SH-SY5Y (cell line): ENCODE results near the gene PHLDA3.

Experiments used
- GATA2 ChIP-seq: IDR thresholded peaks from 2 replicates; pipeline ENCODE4 v1.6.1; 2011; ENCODE audit warnings: mild to moderate bottlenecking, low read depth, low read length
- GATA3 ChIP-seq: IDR thresholded peaks from 2 replicates; pipeline ENCODE4 v1.6.1; 2011; ENCODE audit warnings: low read depth, mild to moderate bottlenecking, low read length, moderate library complexity

PHLDA3 gene

DNA sequence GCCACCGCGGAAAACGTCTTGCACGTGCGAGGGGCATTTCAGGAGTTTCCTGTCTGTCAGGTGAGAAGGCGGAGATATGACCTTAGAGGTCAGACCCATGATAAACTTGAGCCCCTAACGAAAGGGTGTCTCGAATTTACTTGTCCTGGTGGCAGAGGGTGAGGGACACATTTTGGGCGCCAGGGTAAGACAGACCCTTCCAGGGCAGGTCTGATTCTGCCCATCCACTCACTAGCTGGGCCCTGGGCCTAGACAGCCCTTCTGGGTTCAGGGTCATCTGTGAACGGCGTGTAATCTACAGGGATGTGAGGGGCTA is 38.3 kb upstream of the PHLDA3 start:
- TF ChIP-seq GATA3 = no peak
- TF ChIP-seq GATA2 = no peak

DNA sequence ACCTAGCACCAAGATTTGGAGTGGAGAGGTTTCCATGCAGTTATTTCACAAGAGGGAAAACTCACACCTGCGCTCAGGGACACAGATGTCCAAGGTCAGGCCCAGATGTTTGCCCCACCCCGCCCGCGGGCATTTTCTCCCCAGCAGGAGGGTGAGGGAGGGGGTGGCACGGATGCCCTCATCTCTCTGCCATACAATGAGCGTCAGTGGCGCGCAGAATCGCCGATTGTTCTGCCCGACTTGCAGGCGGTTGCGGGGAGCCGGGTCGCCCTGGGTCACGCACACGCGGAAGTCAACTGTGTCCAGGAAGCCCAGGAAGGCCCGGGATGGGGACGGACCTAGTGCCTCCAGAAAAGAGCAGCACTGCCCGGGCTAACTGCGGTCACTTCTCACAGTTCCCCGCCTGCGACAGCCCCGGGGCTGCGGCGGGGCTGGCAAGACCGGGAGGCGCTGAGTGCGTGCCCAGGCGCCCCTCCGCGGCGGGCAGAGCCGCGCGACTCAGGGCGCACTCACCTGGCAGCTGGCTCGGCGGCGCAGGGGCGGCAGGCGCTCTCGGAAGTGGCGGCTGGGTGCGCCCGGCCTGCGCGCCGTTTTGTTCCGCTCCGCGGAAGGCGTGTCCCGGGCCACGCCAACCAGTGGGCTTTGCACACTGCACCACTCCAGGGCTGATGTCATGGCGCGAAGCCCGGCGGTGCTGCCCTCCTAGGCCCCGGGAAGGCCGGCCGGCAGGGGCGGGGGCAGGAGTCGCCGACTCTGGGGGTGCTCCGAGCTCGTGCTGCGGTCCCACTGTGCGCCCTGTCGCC is 37.8 kb upstream of the PHLDA3 start, which contains the start of gene CSRP1:
Gene CSRP1 (minus strand): TSS at position 567 of the 803 bp plus-strand sequence. CDS start 10,820 bp downstream, outside the sequence.
- TF ChIP-seq GATA2 = 0 out of 2 replicates have a peak, but pooled peaks have one; percentile 11
- no peak for TF ChIP-seq GATA3

DNA sequence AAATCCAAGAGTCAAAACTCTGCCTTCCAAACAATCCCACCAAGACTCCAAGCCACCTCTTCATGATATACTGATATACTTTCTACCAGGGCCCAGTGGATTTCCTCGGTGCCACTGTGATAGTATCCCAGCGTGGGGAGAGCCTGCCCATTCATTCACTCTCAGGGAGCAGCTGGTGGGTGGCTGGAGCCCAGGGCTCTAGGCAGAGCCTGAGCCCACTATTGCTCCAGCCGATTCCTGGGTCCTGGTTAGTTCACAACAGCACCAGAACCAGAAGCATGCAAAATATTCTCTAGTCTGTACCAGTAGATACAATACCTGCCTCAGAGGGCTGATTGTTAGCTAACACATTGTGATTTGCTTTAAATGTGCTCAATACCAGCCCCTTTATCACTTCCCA is 37.1 kb upstream of the PHLDA3 start:
- TF ChIP-seq GATA3 = no peak
- no peak for TF ChIP-seq GATA2

DNA sequence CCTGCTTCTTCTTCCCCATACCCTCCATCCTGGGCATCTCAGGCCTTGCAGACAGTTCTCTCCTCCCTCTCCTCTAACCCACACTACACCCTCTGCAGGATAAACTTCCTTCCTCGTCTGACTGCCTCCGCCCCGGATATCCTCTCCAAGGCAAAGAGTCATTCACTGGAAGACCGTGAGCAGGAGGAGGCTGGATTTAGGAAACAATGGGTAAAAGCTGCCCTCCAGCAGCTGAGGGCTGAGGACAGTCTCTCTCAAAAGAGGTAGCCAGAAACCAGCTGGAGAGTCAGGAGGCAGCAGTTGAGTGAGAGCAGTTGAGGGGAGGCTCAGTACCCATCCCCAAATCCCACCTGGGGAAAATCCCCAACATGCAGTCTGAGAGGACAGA is 36.5 kb upstream of the PHLDA3 start:
- TF ChIP-seq GATA2 = no peak
- TF ChIP-seq GATA3 = no peak

DNA sequence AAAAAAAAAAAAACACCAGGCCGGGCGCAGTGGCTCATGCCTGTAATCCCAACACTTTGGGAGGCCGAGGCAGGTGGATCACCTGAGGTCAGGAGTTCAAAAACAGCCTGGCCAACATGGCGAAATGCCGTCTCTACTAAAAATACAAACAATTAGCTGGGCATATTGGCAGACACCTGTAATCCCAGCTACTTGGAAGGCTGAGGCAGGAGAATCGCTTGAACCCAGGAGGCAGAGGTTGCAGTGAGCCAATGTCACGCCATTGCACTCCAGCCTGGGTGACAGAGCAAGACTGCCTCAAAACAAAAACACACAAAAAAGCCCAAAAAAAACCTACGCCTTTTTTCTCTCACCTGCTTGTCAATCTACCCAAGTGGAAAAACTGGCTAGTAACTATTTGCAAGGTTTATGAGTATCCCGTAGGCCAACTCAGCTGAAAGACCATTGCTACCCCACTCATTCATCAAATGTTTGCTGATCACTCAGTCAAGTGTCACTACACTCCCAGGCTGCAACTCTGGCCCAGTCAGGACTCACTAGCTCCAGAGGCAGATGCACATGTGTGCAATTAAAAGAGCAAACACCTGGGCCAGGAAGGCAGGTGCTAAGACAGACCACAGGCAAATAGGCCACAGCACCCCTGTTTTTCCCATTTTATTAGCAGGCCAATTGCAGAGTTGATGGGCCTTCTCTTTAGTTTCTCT is 36.0 kb upstream of the PHLDA3 start:
- TF ChIP-seq GATA2 (no peak), GATA3 (no peak)

DNA sequence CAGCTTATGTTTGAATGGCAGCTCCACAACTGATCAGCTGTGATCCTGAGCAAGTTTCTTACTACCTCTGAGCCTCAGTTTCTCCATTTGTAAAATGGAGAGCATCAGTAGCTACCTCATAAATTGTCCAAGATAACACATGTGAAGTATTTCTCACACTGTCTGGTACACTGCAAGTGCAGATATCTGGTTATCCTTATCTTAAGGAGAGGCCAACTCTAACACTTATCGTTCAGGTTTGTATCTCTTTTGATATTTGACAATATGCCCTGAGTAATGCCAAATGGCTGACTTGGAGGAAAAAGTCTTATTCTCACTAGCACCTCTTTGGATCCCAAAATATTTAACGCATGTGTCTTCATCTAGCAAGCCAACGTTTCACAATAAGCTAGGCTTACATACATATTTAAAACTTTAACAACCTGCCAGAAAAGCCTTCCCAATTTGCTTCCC is 35.2 kb upstream of the PHLDA3 start:
- TF ChIP-seq GATA2 = no peak
- no peak for TF ChIP-seq GATA3

DNA sequence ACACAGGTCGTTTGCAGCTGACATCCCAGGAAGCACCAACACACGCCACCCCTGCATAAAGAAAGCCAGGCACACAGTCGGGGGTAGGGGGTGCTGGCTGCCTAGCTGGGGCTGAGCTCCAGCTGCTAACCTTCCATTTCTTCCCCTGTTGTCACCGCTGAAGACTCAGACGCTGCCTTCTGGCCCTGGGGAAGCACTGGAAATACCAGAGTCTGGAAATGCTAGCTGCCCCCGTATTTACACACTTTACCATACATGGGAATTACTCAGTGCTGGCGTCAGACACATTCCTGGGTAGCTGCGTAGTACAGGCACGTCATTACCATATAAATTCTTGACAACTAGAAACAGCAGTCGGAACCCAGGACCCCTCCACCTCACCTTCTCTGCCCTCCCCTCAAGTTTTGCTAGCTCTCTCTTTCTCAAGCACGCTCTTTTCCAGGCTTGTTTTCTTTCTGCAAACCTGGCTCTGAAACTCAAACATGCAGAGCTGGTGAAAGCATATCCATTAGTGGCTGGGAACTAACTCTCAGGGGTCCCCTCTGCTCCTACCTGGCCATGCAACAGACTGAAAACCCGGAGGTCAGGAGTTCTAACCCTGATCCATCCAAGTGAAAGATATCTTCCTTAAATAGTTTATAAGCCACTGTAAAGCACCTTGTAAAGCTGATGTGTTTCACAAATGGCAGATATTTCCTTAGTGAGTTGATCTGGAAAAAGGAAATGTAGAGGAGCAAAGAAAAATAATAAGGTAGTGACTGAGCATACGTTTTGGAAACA is 34.6 kb upstream of the PHLDA3 start:
- no peak for TF ChIP-seq GATA3
- no peak for TF ChIP-seq GATA2

DNA sequence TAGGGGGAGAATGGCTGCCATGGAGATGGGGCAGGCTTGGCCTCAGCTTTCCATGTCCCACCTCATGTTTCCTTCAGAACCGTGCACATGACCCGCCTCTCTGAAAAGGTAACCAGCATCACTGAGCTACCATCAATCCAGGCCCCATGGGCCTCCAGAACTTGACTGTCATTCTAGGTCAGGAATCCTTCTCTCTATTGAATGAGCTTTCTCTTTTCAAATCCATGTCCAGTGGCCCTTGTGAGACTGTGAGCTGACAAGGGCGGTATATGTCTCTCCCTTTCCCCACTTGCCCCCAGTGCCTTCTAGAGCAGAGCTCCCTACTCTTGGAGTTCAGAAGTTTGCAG is 33.5 kb upstream of the PHLDA3 start:
- TF ChIP-seq GATA2 (no peak), GATA3 (no peak)

DNA sequence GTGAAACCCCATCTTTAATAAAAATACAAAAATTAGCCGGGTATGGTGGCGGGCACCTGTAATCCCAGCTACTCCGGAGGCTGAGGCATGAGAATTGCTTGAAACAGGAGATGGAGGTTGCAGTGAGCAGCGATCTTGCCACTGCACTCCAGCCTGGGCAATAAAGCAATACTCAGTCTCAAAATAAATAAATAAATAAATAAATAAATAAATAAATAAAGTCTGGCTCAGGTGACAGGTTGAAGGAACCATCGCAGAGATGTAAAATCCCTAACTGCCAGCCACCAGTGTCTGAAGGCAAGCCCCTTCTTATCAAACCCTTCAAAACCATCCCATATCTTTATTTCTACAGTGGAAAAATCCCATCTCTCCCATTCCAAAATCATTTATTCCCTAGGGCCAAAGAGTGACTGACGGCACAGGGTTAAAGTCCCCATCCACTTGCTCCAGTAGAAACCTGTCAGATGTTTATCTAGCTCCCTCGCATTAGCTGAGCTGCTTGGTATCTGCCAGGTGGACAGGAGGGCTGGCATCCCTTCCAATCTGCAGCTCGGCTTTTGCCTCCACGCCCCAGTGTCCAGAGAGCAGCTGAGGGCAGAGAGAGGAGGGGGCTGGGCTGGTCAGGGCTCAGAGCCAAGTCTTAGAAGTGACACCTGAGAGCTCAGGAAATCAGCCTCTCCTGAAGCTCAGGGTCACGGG is 33.0 kb upstream of the PHLDA3 start:
- TF ChIP-seq GATA2 = peak; percentile 25; the same call in 1 of the 2 replicates
- TF ChIP-seq GATA3 = no peak

DNA sequence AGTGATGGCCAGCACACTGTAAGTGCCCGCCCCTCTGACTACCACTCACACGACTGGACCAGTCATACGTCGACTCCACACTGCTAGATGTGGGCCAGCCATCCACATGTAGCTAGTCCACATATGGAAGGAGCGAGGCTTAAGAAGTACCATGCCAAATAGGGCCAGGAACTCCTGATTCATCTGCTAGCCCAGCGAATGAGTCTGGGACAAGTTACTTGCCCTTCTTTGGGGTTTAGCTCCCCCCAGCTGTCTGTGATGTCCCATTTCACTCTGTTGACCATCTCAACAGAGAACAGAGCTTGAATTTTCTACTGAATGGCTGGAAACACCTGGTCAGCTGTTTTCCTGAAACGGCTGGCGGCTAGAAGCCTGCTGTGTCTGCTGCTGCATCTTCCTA is 32.2 kb upstream of the PHLDA3 start:
- no peak for TF ChIP-seq GATA3
- TF ChIP-seq GATA2 = no peak

DNA sequence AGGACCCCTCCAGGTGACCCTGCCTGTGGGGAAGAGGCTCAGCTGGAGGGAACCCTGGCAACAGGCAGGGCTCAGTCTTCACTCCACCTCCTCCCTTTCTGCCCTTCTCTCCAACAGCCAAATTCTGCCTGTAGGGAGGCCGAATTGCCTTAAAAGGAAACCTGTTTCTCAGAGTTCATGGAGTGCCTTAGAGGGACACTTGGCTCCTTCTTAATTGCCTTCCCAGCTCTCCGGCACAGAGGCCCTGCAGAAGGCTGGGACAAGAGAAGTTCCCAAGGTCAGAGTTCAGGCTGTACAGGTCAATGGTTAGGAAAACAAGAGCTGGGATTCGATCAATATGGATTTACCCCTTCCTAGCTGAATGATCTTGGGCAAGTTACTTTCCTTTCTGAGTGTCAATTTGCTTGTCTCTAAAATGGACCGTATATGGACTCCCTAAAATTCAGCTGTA is 31.7 kb upstream of the PHLDA3 start:
- no peak for TF ChIP-seq GATA2
- no peak for TF ChIP-seq GATA3

DNA sequence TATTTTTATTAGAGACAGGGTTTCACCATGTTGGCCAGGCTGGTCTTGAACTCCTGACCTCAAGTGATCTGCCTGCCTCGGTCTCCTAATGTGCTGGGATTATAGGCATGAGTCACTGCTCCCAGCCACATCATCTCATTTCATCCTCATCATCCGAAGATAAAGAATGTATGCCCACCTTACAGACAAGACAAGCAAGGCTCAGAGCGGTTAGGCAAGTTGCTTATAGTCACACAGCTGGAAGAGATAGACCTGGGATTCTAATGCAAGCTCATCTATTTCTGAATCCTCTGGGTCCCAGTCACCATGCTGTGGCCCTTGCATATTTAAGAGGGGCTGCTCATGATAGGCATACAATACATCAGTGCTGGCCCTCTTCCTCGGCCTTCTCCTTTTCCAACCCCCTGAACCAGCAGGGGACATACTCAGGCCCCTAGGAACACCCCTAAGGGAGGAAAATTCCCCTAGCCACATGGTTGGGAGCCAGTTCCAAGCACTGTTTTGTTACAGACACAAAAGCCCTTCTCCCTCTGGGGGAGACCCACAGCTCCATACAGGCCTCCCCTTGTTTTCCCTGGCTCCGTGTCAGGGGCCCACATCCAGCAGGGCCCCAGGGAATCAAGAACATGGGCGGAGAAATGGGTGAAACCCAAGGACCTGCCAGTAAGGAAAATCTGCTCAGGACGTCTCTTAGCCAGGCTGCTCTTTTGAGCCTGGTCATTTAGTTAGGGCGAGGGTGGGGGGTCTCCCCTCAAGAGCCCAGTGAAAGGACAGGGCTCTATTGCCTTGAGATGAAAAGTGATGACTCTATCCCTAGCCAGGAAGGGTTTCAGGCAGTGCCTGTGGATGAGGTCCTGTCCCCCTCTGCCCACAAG is 31.0 kb upstream of the PHLDA3 start:
- no peak for TF ChIP-seq GATA2
- TF ChIP-seq GATA3 = no peak

DNA sequence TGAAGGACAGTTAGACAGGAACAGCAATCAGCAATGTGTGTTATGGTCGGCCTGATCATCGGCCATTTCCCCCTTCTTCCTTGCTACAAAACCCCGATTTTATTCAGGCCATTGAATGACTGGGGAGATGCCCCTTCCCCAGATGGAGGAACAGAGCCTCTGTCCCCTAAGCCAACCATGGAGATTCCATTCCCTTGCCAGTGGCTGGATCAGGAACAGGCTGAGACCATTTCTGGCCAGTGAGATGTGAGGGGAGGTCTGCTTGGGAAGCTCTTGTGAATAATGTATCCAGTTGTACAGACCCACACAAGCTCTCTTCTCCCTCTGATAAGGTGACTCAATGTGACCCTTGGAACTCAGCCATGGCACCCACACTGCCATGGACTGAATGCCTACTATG is 30.2 kb upstream of the PHLDA3 start:
- TF ChIP-seq GATA3 = no peak
- no peak for TF ChIP-seq GATA2

DNA sequence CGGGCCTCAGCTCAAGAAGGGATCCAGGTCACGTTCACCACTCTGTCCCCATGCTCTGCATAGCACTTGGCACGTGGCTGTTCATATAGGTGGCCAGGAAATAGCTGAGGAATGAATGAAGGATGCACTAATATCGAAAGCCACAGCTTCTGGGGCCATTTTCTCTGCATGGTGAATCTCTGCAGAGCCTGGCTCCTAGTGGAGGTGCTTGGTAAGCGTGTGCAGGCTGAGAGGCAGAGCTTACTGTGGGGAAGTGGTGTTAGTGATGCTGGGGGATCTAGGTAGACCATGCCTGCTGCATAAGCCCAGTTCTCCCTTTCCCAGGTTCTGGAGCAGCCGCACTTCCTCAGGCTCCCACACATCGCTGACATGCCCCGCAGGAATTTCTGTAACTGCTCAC is 29.6 kb upstream of the PHLDA3 start:
- no peak for TF ChIP-seq GATA2
- no peak for TF ChIP-seq GATA3

DNA sequence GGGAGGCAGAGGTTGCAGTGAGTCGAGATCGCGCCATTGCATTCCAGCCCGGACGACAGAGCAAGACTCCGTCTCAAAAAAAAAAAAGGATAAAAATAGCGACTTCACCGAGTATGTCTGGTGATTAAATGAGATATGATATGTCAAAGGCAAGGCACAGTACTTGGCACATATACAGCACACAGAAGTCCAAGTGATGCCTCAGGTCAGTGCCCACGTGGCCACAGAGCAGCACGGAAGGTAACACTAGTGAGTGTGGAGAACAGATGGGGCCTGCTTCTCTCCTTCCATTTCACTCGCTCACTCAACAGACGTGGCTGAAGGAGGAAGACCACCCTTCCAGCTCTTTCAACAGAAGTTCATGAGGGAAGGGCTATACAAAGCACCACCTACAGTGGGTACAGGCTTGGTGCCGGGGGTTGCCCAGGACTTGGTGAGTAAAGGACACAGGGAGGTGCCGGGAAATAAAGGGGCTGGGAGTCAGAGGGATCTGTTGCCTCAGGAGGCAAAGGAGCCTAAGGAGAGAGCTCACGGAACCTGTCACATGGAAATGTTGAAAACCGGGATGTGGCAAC is 29.0 kb upstream of the PHLDA3 start:
- TF ChIP-seq GATA3 (no peak), GATA2 (no peak)
